GM10248 (cell line): ENCODE data around the gene WWC2.

ENCODE experiments used
- CTCF ChIA-PET: fragments of 300-600 bp; sonication (Branson Sonifier 250); formaldehyde crosslinking; extraction: SDS; loops from one replicate; lab custom pipeline; 2021; ENCODE audit warnings: antibody characterized with exemption; lab: Yijun Ruan, JAX
- POLR2A ChIA-PET: fragments of 350-650 bp; sonication (Branson Sonifier 250); formaldehyde crosslinking; extraction: SDS; loops from one replicate; lab custom pipeline; 2020; ENCODE audit warnings: antibody characterized with exemption; lab: Yijun Ruan, JAX
- DNase-seq: peaks from one replicate; pipeline ENCODE4 v3.0.0; 2012; ENCODE audit errors: extremely low spot score
- CTCF ChIP-seq: IDR thresholded peaks from 2 replicates; pipeline ENCODE4 v1.5.1; 2012; ENCODE audit warnings: mild to moderate bottlenecking, low read depth; ENCODE audit errors: extremely low read depth, missing control alignments, control extremely low read depth

Gene WWC2

GRCh38 chr4:183142571-183143550, 43.8 kb downstream of the WWC2 start:
- DNase-seq: no peak
- CTCF ChIA-PET: no interaction called here
- POLR2A ChIA-PET: no interaction called here
- TF ChIP-seq CTCF: no peak

- ChIA-PET CTCF (no interaction called here), POLR2A (no interaction called here)
- TF ChIP-seq CTCF: no peak
- DNase-seq: no peak
These were observed 45.7 kb downstream of the WWC2 start for GRCh38 chr4:183144787-183145186.

- ChIA-PET CTCF (no interaction called here), POLR2A (no interaction called here)
- TF ChIP-seq CTCF: no peak
- no peak for DNase-seq
These were observed 46.7 kb downstream of the WWC2 start for GRCh38 chr4:183145773-183146172.

GRCh38 chr4:183146478-183146877, 47.4 kb downstream of the WWC2 start:
- CTCF ChIA-PET: no interaction called here
- POLR2A ChIA-PET: no interaction called here
- DNase-seq: no peak
- TF ChIP-seq CTCF: no peak

GRCh38 chr4:183147196-183147595, 48.1 kb downstream of the WWC2 start:
- no peak for TF ChIP-seq CTCF
- ChIA-PET CTCF (no interaction called here), POLR2A (no interaction called here)
- DNase-seq: no peak

- DNase-seq: no peak
- POLR2A ChIA-PET: no interaction called here
- TF ChIP-seq CTCF: no peak
- CTCF ChIA-PET: interaction anchor here (1.3 to 1.9 kb wide), 2 partner anchors 12 to 16 kb away, joined by 3 to 5 read pairs; no protein-coding TSS in a partner anchor
These were observed 48.9 kb downstream of the WWC2 start for GRCh38 chr4:183147983-183148382.
